Measurements from ENCODE around the gene FRMD8. TPM values are rescaled to one million over a fixed set of nuclear protein-coding genes. Genes with fewer than 3 reads are reported as not detected.

Gene FRMD8
- total and polyA plus RNA-seq, 9 of the 15 experiments (the other 6 are each of a cell fraction or from before 2014, with no cell fraction given): 4.5 to 54.5 (median 15.8) TPM

DNA sequence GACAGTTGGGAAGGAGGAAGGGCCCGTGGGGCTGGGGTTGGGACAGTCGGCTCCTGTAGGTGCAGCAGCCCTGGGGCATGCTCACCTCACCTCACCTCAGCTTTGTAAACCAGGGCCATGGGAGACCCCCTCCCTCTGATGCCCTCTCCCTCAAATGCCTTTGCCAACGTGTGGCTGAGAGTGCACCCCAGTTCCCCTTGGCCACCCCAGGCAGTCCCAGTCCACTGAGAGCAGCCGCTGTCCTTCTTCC lies 31.9 kb downstream of the FRMD8 start (continued):
- TF ChIP-seq, protein P1, sequence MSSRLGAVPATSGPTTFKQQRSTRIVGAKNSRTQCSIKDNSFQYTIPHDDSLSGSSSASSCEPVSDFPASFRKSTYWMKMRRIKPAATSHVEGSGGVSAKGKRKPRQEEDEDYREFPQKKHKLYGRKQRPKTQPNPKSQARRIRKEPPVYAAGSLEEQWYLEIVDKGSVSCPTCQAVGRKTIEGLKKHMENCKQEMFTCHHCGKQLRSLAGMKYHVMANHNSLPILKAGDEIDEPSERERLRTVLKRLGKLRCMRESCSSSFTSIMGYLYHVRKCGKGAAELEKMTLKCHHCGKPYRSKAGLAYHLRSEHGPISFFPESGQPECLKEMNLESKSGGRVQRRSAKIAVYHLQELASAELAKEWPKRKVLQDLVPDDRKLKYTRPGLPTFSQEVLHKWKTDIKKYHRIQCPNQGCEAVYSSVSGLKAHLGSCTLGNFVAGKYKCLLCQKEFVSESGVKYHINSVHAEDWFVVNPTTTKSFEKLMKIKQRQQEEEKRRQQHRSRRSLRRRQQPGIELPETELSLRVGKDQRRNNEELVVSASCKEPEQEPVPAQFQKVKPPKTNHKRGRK (tag; IDR thresholded peaks at IDR 0.05): no peak
- TF ChIP-seq NFE2L1 (tag; IDR thresholded peaks at IDR 0.05; ENCODE audit: borderline replicate concordance, low read depth): no peak
- TF ChIP-seq RNF2 (IDR thresholded peaks at IDR 0.05): no peak
- no peak for TF ChIP-seq PHB (CRISPR knock-in tag; IDR thresholded peaks at IDR 0.05)
- TF ChIP-seq ZNF444 (CRISPR knock-in tag; IDR thresholded peaks at IDR 0.05): no peak
- no peak for TF ChIP-seq ZNF707 (CRISPR knock-in tag; conservative IDR thresholded peaks at IDR 0.05)
- TF ChIP-seq, protein P2, sequence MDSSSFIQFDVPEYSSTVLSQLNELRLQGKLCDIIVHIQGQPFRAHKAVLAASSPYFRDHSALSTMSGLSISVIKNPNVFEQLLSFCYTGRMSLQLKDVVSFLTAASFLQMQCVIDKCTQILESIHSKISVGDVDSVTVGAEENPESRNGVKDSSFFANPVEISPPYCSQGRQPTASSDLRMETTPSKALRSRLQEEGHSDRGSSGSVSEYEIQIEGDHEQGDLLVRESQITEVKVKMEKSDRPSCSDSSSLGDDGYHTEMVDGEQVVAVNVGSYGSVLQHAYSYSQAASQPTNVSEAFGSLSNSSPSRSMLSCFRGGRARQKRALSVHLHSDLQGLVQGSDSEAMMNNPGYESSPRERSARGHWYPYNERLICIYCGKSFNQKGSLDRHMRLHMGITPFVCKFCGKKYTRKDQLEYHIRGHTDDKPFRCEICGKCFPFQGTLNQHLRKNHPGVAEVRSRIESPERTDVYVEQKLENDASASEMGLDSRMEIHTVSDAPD (CRISPR knock-in tag; IDR thresholded peaks at IDR 0.05): no peak
- TF ChIP-seq POLR3A (IDR thresholded peaks at IDR 0.05; ENCODE audit: borderline replicate concordance, extremely low read depth, insufficient read depth, insufficient read length): no peak
- TF ChIP-seq NFIX (CRISPR knock-in tag; IDR thresholded peaks at IDR 0.05; ENCODE audit: low read depth): no peak
- no peak for TF ChIP-seq ZNF644 (tag; IDR thresholded peaks at IDR 0.05; ENCODE audit: low read depth)
- no peak for TF ChIP-seq SRSF3 (IDR thresholded peaks at IDR 0.05; ENCODE audit: insufficient read depth, low read length)
- TF ChIP-seq, protein P3, sequence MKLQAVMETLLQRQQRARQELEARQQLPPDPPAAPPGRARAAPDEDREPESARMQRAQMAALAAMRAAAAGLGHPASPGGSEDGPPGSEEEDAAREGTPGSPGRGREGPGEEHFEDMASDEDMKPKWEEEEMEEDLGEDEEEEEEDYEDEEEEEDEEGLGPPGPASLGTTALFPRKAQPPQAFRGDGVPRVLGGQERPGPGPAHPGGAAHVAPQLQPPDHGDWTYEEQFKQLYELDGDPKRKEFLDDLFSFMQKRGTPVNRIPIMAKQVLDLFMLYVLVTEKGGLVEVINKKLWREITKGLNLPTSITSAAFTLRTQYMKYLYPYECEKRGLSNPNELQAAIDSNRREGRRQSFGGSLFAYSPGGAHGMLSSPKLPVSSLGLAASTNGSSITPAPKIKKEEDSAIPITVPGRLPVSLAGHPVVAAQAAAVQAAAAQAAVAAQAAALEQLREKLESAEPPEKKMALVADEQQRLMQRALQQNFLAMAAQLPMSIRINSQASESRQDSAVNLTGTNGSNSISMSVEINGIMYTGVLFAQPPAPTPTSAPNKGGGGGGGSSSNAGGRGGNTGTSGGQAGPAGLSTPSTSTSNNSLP (IDR thresholded peaks at IDR 0.05; ENCODE audit: borderline replicate concordance, low read depth, low read length): no peak
- TF ChIP-seq TCF7L2 (IDR thresholded peaks at IDR 0.05; ENCODE audit: low read depth, low read length): no peak
- TF ChIP-seq, protein P4, sequence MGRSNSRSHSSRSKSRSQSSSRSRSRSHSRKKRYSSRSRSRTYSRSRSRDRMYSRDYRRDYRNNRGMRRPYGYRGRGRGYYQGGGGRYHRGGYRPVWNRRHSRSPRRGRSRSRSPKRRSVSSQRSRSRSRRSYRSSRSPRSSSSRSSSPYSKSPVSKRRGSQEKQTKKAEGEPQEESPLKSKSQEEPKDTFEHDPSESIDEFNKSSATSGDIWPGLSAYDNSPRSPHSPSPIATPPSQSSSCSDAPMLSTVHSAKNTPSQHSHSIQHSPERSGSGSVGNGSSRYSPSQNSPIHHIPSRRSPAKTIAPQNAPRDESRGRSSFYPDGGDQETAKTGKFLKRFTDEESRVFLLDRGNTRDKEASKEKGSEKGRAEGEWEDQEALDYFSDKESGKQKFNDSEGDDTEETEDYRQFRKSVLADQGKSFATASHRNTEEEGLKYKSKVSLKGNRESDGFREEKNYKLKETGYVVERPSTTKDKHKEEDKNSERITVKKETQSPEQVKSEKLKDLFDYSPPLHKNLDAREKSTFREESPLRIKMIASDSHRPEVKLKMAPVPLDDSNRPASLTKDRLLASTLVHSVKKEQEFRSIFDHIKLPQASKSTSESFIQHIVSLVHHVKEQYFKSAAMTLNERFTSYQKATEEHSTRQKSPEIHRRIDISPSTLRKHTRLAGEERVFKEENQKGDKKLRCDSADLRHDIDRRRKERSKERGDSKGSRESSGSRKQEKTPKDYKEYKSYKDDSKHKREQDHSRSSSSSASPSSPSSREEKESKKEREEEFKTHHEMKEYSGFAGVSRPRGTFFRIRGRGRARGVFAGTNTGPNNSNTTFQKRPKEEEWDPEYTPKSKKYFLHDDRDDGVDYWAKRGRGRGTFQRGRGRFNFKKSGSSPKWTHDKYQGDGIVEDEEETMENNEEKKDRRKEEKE (IDR thresholded peaks at IDR 0.05; ENCODE audit: borderline replicate concordance in 1 of 2, control insufficient read depth in 1 of 2, low read depth in 2 of 2, low read length in 1 of 2): no peak
- TF ChIP-seq, protein P5, sequence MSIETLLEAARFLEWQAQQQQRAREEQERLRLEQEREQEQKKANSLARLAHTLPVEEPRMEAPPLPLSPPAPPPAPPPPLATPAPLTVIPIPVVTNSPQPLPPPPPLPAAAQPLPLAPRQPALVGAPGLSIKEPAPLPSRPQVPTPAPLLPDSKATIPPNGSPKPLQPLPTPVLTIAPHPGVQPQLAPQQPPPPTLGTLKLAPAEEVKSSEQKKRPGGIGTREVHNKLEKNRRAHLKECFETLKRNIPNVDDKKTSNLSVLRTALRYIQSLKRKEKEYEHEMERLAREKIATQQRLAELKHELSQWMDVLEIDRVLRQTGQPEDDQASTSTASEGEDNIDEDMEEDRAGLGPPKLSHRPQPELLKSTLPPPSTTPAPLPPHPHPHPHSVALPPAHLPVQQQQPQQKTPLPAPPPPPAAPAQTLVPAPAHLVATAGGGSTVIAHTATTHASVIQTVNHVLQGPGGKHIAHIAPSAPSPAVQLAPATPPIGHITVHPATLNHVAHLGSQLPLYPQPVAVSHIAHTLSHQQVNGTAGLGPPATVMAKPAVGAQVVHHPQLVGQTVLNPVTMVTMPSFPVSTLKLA (conservative IDR thresholded peaks at IDR 0.05): no peak
- no peak for TF ChIP-seq NCOA6 (IDR thresholded peaks at IDR 0.05)
- TF ChIP-seq ZNF347 (CRISPR knock-in tag; IDR thresholded peaks at IDR 0.05; ENCODE audit: low read depth): no peak

All from K562 (cell line).